Natural killer cell (primary cell): Measurements from ENCODE around the gene C17orf114.

Experiments used
- ATAC-seq, 3 donors: fragments of 150-1000 bp in 2 of 3; fragments of 200-7000 bp in 1 of 3; cut with Tn5 transposase; 1 replicate in 1 of 3; 2 replicates in 2 of 3; pipeline ENCODE4 v1.10.0; 2021; ENCODE audit warnings: mild to moderate bottlenecking in 2 of 3, moderate library complexity in 2 of 3
- DNase-seq, 2 donors: peaks; one replicate each; pipeline versions ENCODE4 v3.0.0 to v3.0.0-alpha.2; 2013 to 2021; ENCODE audit warnings: mixed read lengths in 1 of 2
- H3K27ac ChIP-seq: one replicate; pipeline ENCODE4 v1.5.1; 2013; ENCODE audit warnings: mild to moderate bottlenecking, low read length
- H3K27me3 ChIP-seq: one replicate; pipeline ENCODE4 v1.6.1; 2013; ENCODE audit warnings: low read length; ENCODE audit not compliant: control insufficient read depth, insufficient read depth
- H3K36me3 ChIP-seq: one replicate; pipeline ENCODE4 v1.6.1; 2013; ENCODE audit warnings: low read length; ENCODE audit not compliant: control insufficient read depth, insufficient read depth
- H3K4me1 ChIP-seq: one replicate; pipeline ENCODE4 v1.6.1; 2013; ENCODE audit warnings: low read length; ENCODE audit not compliant: control insufficient read depth, insufficient read depth
- H3K4me3 ChIP-seq: one replicate; pipeline ENCODE4 v1.5.1; 2013; ENCODE audit warnings: low read length
- H3K9me3 ChIP-seq: one replicate; pipeline ENCODE4 v1.6.1; 2013; ENCODE audit warnings: low read length; ENCODE audit not compliant: control insufficient read depth, insufficient read depth
- H3K27ac Mint-ChIP-seq, 2 donors: one replicate each; pipeline ENCODE4 v1.8.0; 2022; ENCODE audit warnings: mild to moderate bottlenecking in 2 of 2, mixed read lengths in 2 of 2, moderate library complexity in 1 of 2
- H3K27me3 Mint-ChIP-seq, 2 donors: one replicate each; pipeline ENCODE4 v1.8.0; 2022; ENCODE audit warnings: low read depth in 2 of 2, mixed read lengths in 2 of 2
- H3K36me3 Mint-ChIP-seq: one replicate; pipeline ENCODE4 v1.8.0; 2022; ENCODE audit warnings: mixed read lengths
- H3K4me1 Mint-ChIP-seq, 2 donors: one replicate each; pipeline ENCODE4 v1.8.0; 2022; ENCODE audit warnings: mixed read lengths in 2 of 2
- H3K4me3 Mint-ChIP-seq: one replicate; pipeline ENCODE4 v1.8.0; 2022; ENCODE audit warnings: mild to moderate bottlenecking, moderate library complexity, mixed read lengths
- H3K9me3 Mint-ChIP-seq, 2 donors: one replicate each; pipeline ENCODE4 v1.8.0; 2022; ENCODE audit warnings: mixed read lengths in 2 of 2
- WGBS: methylation state at CpG from one replicate; pipeline ENCODE4 v1.1.7; 2013; ENCODE audit warnings: missing lambda C conversion rate; ENCODE audit not compliant: insufficient coverage; 5-methylcytosine and 5-hydroxymethylcytosine counted together
- intact Hi-C: fragments of 100-400 bp; cut with micrococcal nuclease; formaldehyde crosslinking; loops from one replicate; pipeline ENCODE4 v1.14.2; 2022
- TF ChIP-seq, protein P1 (sequence below): fragments of 200-600 bp; IDR thresholded peaks from one replicate; pipeline ENCODE4 v1.8.0; 2022; ENCODE audit warnings: antibody characterized with exemption

The C17orf114 gene

DNA sequence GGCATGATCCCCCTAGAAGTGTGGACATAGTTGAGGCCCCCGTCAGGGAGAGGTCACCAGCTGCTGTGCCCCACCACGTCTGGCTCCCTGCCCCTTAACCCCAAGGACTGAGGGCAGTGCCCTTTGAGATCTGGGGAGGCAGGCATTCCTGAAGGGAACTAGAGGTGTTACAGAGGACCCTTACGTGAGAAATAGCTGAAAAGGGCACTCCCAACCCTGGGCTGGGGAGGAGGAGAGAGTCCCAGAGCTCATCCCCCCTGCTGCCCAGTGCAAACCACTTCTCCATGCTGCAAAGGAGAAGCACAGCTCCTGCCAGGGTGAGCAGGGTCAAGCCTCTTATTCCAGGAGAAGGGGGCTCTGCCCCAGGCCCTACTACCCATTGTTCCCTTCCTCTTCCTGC lies 20.7 kb upstream of the C17orf114 start:
- TF ChIP-seq, protein P1, sequence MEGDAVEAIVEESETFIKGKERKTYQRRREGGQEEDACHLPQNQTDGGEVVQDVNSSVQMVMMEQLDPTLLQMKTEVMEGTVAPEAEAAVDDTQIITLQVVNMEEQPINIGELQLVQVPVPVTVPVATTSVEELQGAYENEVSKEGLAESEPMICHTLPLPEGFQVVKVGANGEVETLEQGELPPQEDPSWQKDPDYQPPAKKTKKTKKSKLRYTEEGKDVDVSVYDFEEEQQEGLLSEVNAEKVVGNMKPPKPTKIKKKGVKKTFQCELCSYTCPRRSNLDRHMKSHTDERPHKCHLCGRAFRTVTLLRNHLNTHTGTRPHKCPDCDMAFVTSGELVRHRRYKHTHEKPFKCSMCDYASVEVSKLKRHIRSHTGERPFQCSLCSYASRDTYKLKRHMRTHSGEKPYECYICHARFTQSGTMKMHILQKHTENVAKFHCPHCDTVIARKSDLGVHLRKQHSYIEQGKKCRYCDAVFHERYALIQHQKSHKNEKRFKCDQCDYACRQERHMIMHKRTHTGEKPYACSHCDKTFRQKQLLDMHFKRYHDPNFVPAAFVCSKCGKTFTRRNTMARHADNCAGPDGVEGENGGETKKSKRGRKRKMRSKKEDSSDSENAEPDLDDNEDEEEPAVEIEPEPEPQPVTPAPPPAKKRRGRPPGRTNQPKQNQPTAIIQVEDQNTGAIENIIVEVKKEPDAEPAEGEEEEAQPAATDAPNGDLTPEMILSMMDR = no peak
- H3K27ac ChIP-seq = no peak overlapping the region
- H3K36me3 ChIP-seq = no peaks in the 10 kb centered on the region
- DNase-seq (no peak), ATAC-seq (no peak)
- Mint-ChIP-seq H3K4me3 (no peak overlapping the region), H3K4me1 (no peaks in the 10 kb centered on the region), H3K9me3 (no peaks in the 10 kb centered on the region), H3K27ac (no peak overlapping the region), H3K36me3 (no peaks in the 10 kb centered on the region), H3K27me3 (no peaks in the 10 kb centered on the region)
- H3K27me3 ChIP-seq = no peaks in the 10 kb centered on the region
- no peaks in the 10 kb centered on the region for H3K9me3 ChIP-seq
- intact Hi-C loops = no loop called here
- no peaks in the 10 kb centered on the region for H3K4me1 ChIP-seq
- 91% methylated on average over 3 of the region's 3 CpGs for WGBS
- no peak overlapping the region for H3K4me3 ChIP-seq

DNA sequence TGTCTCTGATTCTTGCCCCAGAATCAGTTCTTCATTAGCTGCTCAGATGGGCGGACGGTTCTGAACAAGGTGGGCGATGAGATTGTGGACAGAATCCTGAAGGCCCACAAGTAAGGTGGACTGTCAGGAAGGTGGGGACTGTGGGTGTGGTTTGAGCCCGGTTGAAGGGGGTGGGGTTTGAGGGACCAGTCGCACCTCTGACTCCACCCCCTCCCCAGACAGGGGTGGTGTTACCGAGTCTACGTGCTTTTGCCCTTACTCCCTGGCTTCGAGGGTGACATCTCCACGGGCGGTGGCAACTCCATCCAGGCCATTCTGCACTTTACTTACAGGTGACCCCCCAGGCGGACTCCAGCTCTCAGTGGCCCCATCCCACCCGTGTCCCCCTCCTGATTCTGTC lies 16.1 kb upstream of the C17orf114 start:
- H3K36me3 Mint-ChIP-seq = no peaks in the 10 kb centered on the region
- H3K27ac Mint-ChIP-seq = no peak overlapping the region
- ATAC-seq (no peak), DNase-seq (no peak)
- Histone ChIP-seq H3K27ac (no peak overlapping the region), H3K36me3 (no peaks in the 10 kb centered on the region), H3K9me3 (no peaks in the 10 kb centered on the region), H3K4me1 (no peaks in the 10 kb centered on the region), H3K4me3 (no peak overlapping the region), H3K27me3 (no peaks in the 10 kb centered on the region)
- TF ChIP-seq, protein P1 = no peak
- no peak overlapping the region for H3K4me3 Mint-ChIP-seq
- H3K9me3 Mint-ChIP-seq = no peaks in the 10 kb centered on the region
- no peaks in the 10 kb centered on the region for H3K27me3 Mint-ChIP-seq
- intact Hi-C loops = no loop called here
- 92% methylated on average over 12 of the region's 12 CpGs for WGBS
- no peaks in the 10 kb centered on the region for H3K4me1 Mint-ChIP-seq

DNA sequence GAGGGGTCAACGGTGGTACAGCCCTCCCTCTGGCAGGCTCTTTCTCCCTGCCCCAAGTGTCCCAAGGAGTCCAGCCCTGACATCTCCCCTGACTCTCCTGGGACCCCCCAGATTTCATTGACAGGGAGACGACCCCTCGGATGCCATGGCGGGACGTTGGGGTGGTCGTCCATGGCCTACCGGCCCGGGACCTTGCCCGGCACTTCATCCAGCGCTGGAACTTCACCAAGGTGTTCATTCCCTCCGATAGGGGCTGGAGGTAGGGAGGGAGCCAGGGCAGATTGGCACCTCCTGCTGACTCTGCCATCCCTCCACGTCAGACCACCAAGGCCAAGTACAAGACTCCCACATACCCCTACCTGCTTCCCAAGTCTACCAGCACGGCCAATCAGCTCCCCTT lies 14.7 kb upstream of the C17orf114 start:
- Histone ChIP-seq H3K27me3 (no peaks in the 10 kb centered on the region), H3K4me1 (no peaks in the 10 kb centered on the region), H3K36me3 (no peaks in the 10 kb centered on the region), H3K9me3 (no peaks in the 10 kb centered on the region), H3K4me3 (no peak overlapping the region), H3K27ac (no peak overlapping the region)
- WGBS = 97% methylated on average over 13 of the region's 13 CpGs
- intact Hi-C loops = no loop called here
- no peak for DNase-seq
- H3K9me3 Mint-ChIP-seq = no peaks in the 10 kb centered on the region
- H3K27me3 Mint-ChIP-seq = no peaks in the 10 kb centered on the region
- no peaks in the 10 kb centered on the region for H3K4me1 Mint-ChIP-seq
- no peaks in the 10 kb centered on the region for H3K36me3 Mint-ChIP-seq
- no peak for ATAC-seq
- H3K4me3 Mint-ChIP-seq = no peak overlapping the region
- TF ChIP-seq, protein P1 = no peak
- no peak overlapping the region for H3K27ac Mint-ChIP-seq

DNA sequence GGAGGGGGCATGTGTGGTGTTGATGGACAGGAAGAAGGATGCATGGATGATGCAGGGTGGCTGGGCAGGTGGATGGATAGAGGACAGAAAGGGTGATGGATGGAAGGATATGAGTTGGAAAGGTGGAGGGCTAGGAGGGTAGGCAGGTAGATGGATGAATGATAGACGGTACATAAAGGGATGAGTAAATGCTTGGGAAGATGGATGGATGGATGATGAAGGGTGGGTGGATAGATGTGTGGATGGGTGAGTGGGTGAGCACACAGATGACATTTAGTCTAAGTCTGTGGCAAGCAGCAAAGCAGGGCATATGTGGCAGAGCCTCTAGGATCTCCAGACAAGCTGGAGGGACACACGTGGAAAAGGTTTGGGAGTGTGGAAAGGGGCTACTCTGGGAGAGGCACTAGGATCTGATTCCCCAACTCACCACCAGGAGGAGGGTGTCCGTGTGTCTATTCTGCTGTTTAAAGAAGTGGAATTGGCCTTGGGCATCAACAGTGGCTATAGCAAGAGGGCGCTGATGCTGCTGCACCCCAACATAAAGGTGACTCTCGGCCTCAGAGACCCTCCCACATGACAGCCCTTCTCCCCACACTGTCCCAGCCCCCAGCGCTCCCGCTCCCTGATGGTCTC lies 13.0 kb upstream of the C17orf114 start:
- H3K4me1 Mint-ChIP-seq = no peaks in the 10 kb centered on the region
- H3K36me3 Mint-ChIP-seq = no peaks in the 10 kb centered on the region
- H3K9me3 ChIP-seq = no peaks in the 10 kb centered on the region
- 92% methylated on average over 6 of the region's 7 CpGs for WGBS
- H3K27me3 ChIP-seq = no peaks in the 10 kb centered on the region
- no peak overlapping the region for H3K27ac ChIP-seq
- H3K27me3 Mint-ChIP-seq = no peaks in the 10 kb centered on the region
- H3K9me3 Mint-ChIP-seq = no peaks in the 10 kb centered on the region
- no peaks in the 10 kb centered on the region for H3K4me1 ChIP-seq
- no peak overlapping the region for H3K27ac Mint-ChIP-seq
- H3K36me3 ChIP-seq = no peaks in the 10 kb centered on the region
- no peak overlapping the region for H3K4me3 Mint-ChIP-seq
- TF ChIP-seq, protein P1 = no peak
- ATAC-seq (no peak), DNase-seq (no peak)
- H3K4me3 ChIP-seq = no peak overlapping the region
- intact Hi-C loops = no loop called here
